Putamen (tissue), 1 donor: ENCODE measurements around the gene SORL1.
A peak's percentile ranks its signal among the peaks of the same experiment; 100 is the strongest.
"Not testable (repeated sequence)": the region's sequence is repeated elsewhere in the genome, so short reads cannot be mapped to it uniquely, and the experiment has no call there.

ENCODE experiments used
- DNase-seq: peaks from one replicate; pipeline ENCODE4 v3.0.0-alpha.2; 2016; ENCODE audit warnings: low spot score

SORL1 gene

GRCh38 chr11:121451986-121452608 lies at the start of gene SORL1:
TSS of gene SORL1 (plus strand) at chr11:121452314. CDS start at chr11:121452332, 18 bp downstream.
- peak; percentile 72 for DNase-seq

GRCh38 chr11:121405646-121406045 lies 46.5 kb upstream of the SORL1 start:
- DNase-seq: no peak

GRCh38 chr11:121406291-121406690 lies 45.8 kb upstream of the SORL1 start:
- DNase-seq: no peak

GRCh38 chr11:121408830-121409229 lies 43.3 kb upstream of the SORL1 start:
- DNase-seq: no peak

GRCh38 chr11:121410041-121410440 lies 42.1 kb upstream of the SORL1 start:
- DNase-seq: not testable (repeated sequence)

- not testable (repeated sequence) for DNase-seq
These were observed 40.8 kb upstream of the SORL1 start for GRCh38 chr11:121411330-121411729.

- no peak for DNase-seq
These were observed 40.0 kb upstream of the SORL1 start for GRCh38 chr11:121412000-121412587.

- no peak for DNase-seq
These were observed 39.3 kb upstream of the SORL1 start for GRCh38 chr11:121412711-121413415.

GRCh38 chr11:121414141-121414913 lies 37.8 kb upstream of the SORL1 start:
- no peak for DNase-seq

GRCh38 chr11:121415856-121416255 lies 36.3 kb upstream of the SORL1 start:
- DNase-seq: no peak

GRCh38 chr11:121417055-121417551 lies 35.0 kb upstream of the SORL1 start:
- DNase-seq: peak; percentile 55

GRCh38 chr11:121417607-121418006 lies 34.5 kb upstream of the SORL1 start:
- no peak for DNase-seq

GRCh38 chr11:121418625-121419114 lies 33.4 kb upstream of the SORL1 start:
- no peak for DNase-seq

GRCh38 chr11:121419836-121420235 lies 32.3 kb upstream of the SORL1 start:
- no peak for DNase-seq

GRCh38 chr11:121420398-121420797 lies 31.7 kb upstream of the SORL1 start:
- DNase-seq: no peak

- no peak for DNase-seq
These were observed 30.8 kb upstream of the SORL1 start for GRCh38 chr11:121421149-121421901.

- no peak for DNase-seq
These were observed 29.4 kb upstream of the SORL1 start for GRCh38 chr11:121422675-121423074.

GRCh38 chr11:121425828-121426227 lies 26.3 kb upstream of the SORL1 start:
- no peak for DNase-seq

GRCh38 chr11:121426476-121427399 lies 25.4 kb upstream of the SORL1 start:
- DNase-seq: no peak

GRCh38 chr11:121427400-121427744 lies 24.7 kb upstream of the SORL1 start:
- no peak for DNase-seq
